B cell (primary cell): ENCODE results near the gene TOMM70.
"Not testable (repeated sequence)": the region's sequence is repeated elsewhere in the genome, so short reads cannot be mapped to it uniquely, and the experiment has no call there.

Experiments used
- CTCF ChIP-seq: fragments of 200-600 bp; IDR thresholded peaks from one replicate; pipeline ENCODE4 v1.8.0; 2022; ENCODE audit warnings: antibody characterized with exemption, mild to moderate bottlenecking
- EZH2 ChIP-seq: IDR thresholded peaks from 2 replicates; pipeline ENCODE4 v1.6.1; 2012; ENCODE audit warnings: borderline replicate concordance, low read depth, mild to moderate bottlenecking, moderate library complexity, low read length; ENCODE audit not compliant: insufficient read depth, poor library complexity, severe bottlenecking

GRCh38 chr3:100327377-100327776 lies 73.5 kb downstream of the TOMM70 start:
- TF ChIP-seq CTCF, EZH2: not testable (repeated sequence)
